DMS79 treated with DMSO at 0.1 percent for 48 hours (cell line): ENCODE results near the gene NOL11.
"Not testable (repeated sequence)": the region's sequence is repeated elsewhere in the genome, so short reads cannot be mapped to it uniquely, and the experiment has no call there.

Source experiments
- DNase-seq: peaks from one replicate; lab custom pipeline; 2025; lab: John Stamatoyannopoulos, UW

Gene NOL11

GRCh38 chr17:67754001-67754400 is 36.3 kb downstream of the NOL11 start:
- no peak for DNase-seq

- DNase-seq: not testable (repeated sequence)
These were observed 37.0 kb downstream of the NOL11 start for GRCh38 chr17:67754686-67755085.

GRCh38 chr17:67756766-67757165 is 39.0 kb downstream of the NOL11 start:
- not testable (repeated sequence) for DNase-seq

DNA sequence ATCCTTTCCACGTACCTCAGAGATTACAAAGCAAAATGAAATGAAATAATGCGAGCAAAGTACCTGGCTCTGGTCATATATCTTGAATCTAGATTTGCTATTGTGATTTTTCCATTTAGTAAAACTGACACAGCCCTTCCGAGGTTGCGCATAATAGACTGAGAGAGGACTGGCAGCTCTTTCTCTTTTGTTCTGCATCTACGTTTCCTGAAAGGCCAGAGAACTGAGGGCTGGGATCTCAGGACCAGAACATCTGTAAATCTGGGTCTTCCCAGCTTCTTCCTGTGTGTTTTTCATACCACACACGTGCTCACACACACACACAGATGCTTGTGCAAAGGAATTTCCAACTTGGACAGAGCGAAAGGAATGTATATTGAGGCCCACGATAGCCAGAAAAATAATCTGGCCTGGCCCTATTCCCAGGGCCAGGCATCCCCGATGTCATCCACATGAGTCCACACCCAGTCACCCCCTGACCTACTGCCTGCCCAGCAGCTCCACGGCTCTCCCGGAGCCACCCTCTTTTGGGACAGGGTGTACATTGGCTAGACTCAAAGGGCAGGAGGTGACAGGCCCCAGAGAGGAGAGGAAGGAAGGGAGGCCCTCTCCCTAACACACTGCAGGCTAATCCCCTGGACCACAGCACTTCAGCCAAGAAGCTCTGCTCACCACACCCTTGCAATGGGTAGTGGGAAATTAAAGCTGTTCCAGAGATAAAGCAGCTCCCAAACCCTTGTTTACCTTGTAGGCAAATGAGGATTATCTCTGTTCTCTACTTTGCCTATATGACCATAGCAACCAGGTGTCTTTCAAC is 41.8 kb downstream of the NOL11 start:
- no peak for DNase-seq

DNA sequence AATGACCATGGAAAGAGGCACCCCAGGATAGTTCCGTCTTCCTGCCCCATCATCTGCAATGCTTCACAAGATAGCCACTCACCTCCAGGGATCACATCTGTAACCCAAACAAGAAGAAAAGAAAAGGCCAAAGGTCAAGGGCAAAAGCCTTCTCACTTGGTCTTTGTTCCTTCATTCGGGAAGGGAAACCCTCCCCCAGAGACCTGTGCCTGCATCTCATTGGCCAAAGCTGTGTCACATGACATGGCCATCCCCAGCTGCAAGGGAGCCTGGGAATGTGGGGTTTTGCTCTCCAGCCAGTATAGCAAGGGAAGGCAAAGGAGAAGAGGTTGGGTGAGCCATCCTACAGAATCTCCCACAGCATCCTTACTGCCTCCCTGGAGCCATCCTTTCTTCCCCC is 47.9 kb downstream of the NOL11 start:
- no peak for DNase-seq

GRCh38 chr17:67769231-67769630 is 51.5 kb downstream of the NOL11 start:
- no peak for DNase-seq

DNA sequence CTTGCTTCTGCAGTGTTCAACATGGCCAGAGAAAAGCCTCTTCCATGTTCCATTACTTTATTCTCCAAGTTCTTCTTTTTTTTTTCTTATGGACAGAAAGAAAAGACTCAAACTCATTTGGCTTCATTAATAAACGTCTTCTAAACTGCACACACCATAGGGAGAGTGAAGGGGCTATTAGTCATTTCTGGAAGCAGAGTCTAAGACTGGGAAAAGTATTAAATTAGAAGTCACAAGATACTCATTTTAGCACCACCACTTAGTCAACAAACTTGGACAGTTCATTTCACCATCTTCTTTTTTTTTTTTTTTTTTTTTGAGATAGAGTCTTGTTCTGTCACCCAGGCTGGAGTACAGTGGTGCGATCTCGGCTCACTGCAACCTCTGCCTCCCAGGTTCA is 52.8 kb downstream of the NOL11 start:
- no peak for DNase-seq

DNA sequence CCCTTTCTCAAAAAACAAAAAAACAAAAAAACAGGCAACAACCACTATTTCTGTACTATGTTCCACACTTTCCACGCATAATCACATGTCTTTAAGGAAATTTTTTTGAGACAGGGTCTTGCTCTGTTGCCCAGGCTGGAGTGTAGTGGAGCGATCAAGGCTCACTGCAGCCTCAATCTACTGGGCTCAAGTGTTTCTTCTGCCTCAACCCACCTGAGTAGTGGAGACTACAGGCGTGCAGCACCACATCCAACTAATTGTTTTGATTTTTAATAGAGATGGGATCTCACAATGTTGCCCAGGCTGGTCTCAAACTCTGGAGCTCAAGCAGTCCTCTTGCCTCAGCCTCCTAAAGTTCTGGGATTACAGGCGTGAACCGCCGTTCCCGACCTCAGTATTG is 54.9 kb downstream of the NOL11 start:
- DNase-seq: no peak

- DNase-seq: no peak
These were observed 55.5 kb downstream of the NOL11 start for GRCh38 chr17:67773246-67773645.

DNA sequence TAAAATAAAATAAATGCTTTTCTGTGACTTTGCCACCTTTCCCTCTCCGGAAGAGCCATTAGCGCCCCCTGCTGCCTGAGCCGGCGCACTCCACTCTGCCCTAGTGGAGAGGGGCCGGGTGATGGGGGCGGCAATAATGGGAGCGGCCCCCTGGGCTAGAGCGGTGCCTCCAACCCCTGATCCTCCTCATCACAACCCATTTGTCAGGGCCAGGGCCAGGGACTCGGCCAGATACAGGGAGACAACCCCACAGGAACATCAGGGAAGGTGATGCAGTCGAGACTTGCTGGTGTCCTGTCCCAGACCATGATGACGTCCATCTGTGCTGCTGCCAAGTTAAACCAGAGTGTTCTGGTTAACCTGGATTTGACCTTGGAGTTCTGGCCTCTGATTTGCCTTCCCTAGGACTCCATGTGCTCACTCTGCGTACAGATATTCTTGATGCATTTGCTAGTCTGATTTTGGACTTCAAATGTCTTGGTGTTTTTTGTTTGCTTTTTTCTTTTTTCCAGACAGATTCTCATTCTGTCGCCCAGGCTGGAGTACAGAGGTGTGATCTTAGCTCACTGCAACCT is 61.4 kb downstream of the NOL11 start:
- DNase-seq: no peak

GRCh38 chr17:67784364-67785121 is 66.8 kb downstream of the NOL11 start:
- no peak for DNase-seq

DNA sequence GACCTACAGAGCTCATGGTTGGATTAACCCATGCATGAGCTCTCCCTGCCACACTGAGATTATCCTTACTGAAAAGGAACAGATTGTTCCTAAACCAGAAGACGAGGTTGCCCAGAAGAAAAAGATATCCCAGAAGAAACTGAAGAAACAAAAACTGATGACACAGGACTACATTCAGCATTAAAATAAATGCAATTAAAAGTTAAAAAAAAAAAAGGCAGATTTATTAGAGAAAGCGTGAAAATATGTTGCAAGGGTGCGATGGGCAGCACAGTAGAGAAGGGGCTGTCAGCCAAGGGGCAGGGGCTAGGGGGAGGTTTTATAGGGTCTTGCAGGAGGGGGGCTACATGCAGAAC is 67.4 kb downstream of the NOL11 start:
- DNase-seq: no peak

GRCh38 chr17:67785504-67785903 is 67.8 kb downstream of the NOL11 start:
- no peak for DNase-seq
